ENCODE data around the gene MET. TPM values are rescaled to one million over a fixed set of nuclear protein-coding genes. Genes with fewer than 3 reads are reported as not detected.

The MET gene
- total and polyA plus RNA-seq, 2 of the 8 experiments (the other 6 are each of a cell fraction or from before 2014, with no cell fraction given): 3.5 to 12.9 TPM

GRCh38 chr7:116726149-116726548 lies 54.2 kb downstream of the MET start:
- no peaks in the 10 kb centered on the region for H3K23me2 ChIP-seq (ENCODE audit: low read depth, low read length)
- H3K4me3 ChIP-seq (ENCODE audit: extremely low read depth in 1 of 4, insufficient read depth in 2 of 4, low read depth in 3 of 4, low read length in 4 of 4): no peak overlapping the region
- no peak overlapping the region for H2AK5ac ChIP-seq (ENCODE audit: low read depth, low read length)
- ChIA-PET POLR2A (ENCODE audit: partially characterized antibody) (interaction anchor here (0.6 to 1.6 kb wide), 2 partner anchors 11 to 12 kb away, joined by 3 read pairs; no protein-coding TSS in a partner anchor), CTCF (ENCODE audit: partially characterized antibody) (interaction anchor here (0.6 to 2.3 kb wide), 11 partner anchors 9 to 834 kb away, joined by 3 to 12 read pairs (median 5); no protein-coding TSS in a partner anchor)
- no peaks in the 10 kb centered on the region for H3K79me2 ChIP-seq (ENCODE audit: control insufficient read depth in 1 of 2, insufficient read depth in 2 of 2, low read length in 2 of 2)
- no peak overlapping the region for H3K27ac ChIP-seq (ENCODE audit: low read depth, low read length)
- H3K4ac ChIP-seq (replicated peaks; ENCODE audit: insufficient read length, low read depth, low read length): no peak overlapping the region
- H4K91ac ChIP-seq (replicated peaks; ENCODE audit: insufficient read length, low read length): no peak overlapping the region
- FAIRE-seq (no peak), DNase-seq (ENCODE audit: low read depth in 1 of 2, low spot score in 2 of 2) (no peak)
- no peak overlapping the region for H2BK12ac ChIP-seq (ENCODE audit: low read depth, low read length)
- H4K5ac ChIP-seq (ENCODE audit: insufficient read length, low read depth, low read length): no peak overlapping the region
- H3K36me3 ChIP-seq (ENCODE audit: control insufficient read depth in 2 of 4, insufficient read depth in 4 of 4, low read length in 3 of 4): no peaks in the 10 kb centered on the region
- no peaks in the 10 kb centered on the region for H3K9me3 ChIP-seq (ENCODE audit: insufficient read depth in 2 of 2, low read depth in 1 of 2, low read length in 1 of 2)
- TF ChIP-seq CEBPB (IDR thresholded peaks at IDR 0.05; ENCODE audit: low read depth, low read length): no peak
- no peak for TF ChIP-seq ZNF274 (IDR thresholded peaks at IDR 0.05; ENCODE audit: borderline replicate concordance, extremely low read depth, low read length)
- TF ChIP-seq SP1 (IDR thresholded peaks at IDR 0.05; ENCODE audit: low read depth, low read length): no peak
- peak in 1 of 2 experiments; percentile 21; a peak in 1 of 4 replicates for TF ChIP-seq RAD21 (IDR thresholded peaks at IDR 0.05 in 1 of 2, conservative IDR thresholded peaks at IDR 0.05 in 1 of 2; ENCODE audit: low read depth in 2 of 2, low read length in 2 of 2)
- H3K56ac ChIP-seq (replicated peaks; ENCODE audit: insufficient read length, low read depth, low read length): no peak overlapping the region
- H2BK5ac ChIP-seq (ENCODE audit: low read depth, low read length): no peak overlapping the region
- H3K14ac ChIP-seq (ENCODE audit: insufficient read length): no peak overlapping the region
- no peak overlapping the region for H3K18ac ChIP-seq (ENCODE audit: extremely low read depth, low read length)
- H2BK15ac ChIP-seq (ENCODE audit: low read length): no peak overlapping the region
- no peak overlapping the region for H3K23ac ChIP-seq (ENCODE audit: insufficient read length)
- no peak overlapping the region for H3K9ac ChIP-seq (replicated peaks in 1 of 4; ENCODE audit: extremely low read depth in 1 of 4, low read depth in 3 of 4, low read length in 3 of 4)
- H4K8ac ChIP-seq (ENCODE audit: extremely low read depth, insufficient read depth, low read length): no peak overlapping the region
- WGBS, 2 experiments (ENCODE audit: extremely low coverage in 1 of 2, insufficient coverage in 1 of 2, insufficient read length in 1 of 2, insufficient replicate concordance in 2 of 2, low coverage in 1 of 2, low lambda C conversion rate in 2 of 2, missing lambda C conversion rate in 1 of 2): 95% methylated on average over 3 of the region's 3 CpGs; no CpG with 5 or more reads in 1 of the 2 experiments
- no peak overlapping the region for H2BK20ac ChIP-seq (ENCODE audit: low read length)
- no peak overlapping the region for H3K4me2 ChIP-seq (ENCODE audit: insufficient read depth in 1 of 2, low read depth in 2 of 2, low read length in 2 of 2)
- 0 out of 7 replicates have a peak, but pooled peaks cover 0 to 2% (median 0%) of the 10 kb centered on the region in 4 experiments for H3K4me1 ChIP-seq (replicated peaks in 1 of 4; ENCODE audit: control insufficient read depth in 3 of 4, insufficient read depth in 4 of 4, low read length in 3 of 4)
- no peaks in the 10 kb centered on the region for H4K20me1 ChIP-seq (replicated peaks in 1 of 2; ENCODE audit: control insufficient read depth in 1 of 2, insufficient read depth in 2 of 2, low read length in 2 of 2)
- H2AFZ ChIP-seq (ENCODE audit: low read length): no peak overlapping the region
- no peaks in the 10 kb centered on the region for H3K27me3 ChIP-seq (replicated peaks in 1 of 4; ENCODE audit: control insufficient read depth in 3 of 4, extremely low read depth in 1 of 4, insufficient read depth in 3 of 4, low read length in 3 of 4)
- H3K79me1 ChIP-seq (ENCODE audit: low read depth, low read length): no peaks in the 10 kb centered on the region; the same call in 1 of the 2 replicates
- H2BK120ac ChIP-seq (replicated peaks; ENCODE audit: low read depth, low read length): no peak overlapping the region
